Duodenal mucosa (tissue), 2 donors: ENCODE results near the gene WDFY4.

Experiments used
- H3K27ac ChIP-seq: one replicate; pipeline ENCODE4 v1.7.0; 2013; ENCODE audit warnings: low read depth, low read length
- H3K27me3 ChIP-seq, 2 donors: one replicate each; pipeline ENCODE4 v1.7.0; 2013; ENCODE audit warnings: low read length in 2 of 2, control low read depth in 1 of 2; ENCODE audit not compliant: insufficient read depth in 2 of 2, control insufficient read depth in 1 of 2
- H3K36me3 ChIP-seq, 2 donors: one replicate each; pipeline ENCODE4 v1.7.0; 2013; ENCODE audit warnings: low read length in 2 of 2, control low read depth in 1 of 2; ENCODE audit not compliant: insufficient read depth in 2 of 2, control insufficient read depth in 1 of 2
- H3K4me1 ChIP-seq, 2 donors: one replicate each; pipeline ENCODE4 v1.7.0; 2013; ENCODE audit warnings: low read length in 2 of 2, control low read depth in 1 of 2; ENCODE audit not compliant: insufficient read depth in 2 of 2, control insufficient read depth in 1 of 2
- H3K4me3 ChIP-seq, 2 donors: one replicate each; pipeline ENCODE4 v1.7.0; 2013; ENCODE audit warnings: low read length in 2 of 2, low read depth in 1 of 2
- H3K9ac ChIP-seq, 2 donors: one replicate each; pipeline ENCODE4 v1.7.0; 2013; ENCODE audit warnings: low read length in 2 of 2, low read depth in 1 of 2
- H3K9me3 ChIP-seq, 2 donors: one replicate each; pipeline ENCODE4 v1.7.0; 2013; ENCODE audit warnings: low read length in 2 of 2, control low read depth in 1 of 2; ENCODE audit not compliant: control insufficient read depth in 1 of 2

The WDFY4 gene

DNA sequence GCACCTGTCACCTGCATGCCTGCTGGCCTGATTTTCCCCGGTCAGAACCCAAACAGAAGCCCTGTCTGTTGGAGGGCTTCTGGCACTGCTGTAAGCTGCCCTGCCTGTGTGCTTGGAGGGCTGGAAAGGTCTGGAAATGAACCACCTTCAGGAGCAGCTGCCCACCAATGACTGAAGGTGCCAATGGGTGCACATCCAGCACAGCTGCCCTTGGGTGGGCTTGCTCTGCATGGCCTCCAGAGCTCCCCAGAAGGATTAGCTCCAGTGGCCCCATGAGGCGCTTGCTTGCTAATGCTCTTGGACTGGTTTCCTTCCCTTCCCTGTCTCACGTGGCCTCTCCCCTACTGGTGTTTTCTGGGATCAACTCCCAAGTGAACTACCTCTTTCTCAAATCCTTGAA lies 43.2 kb downstream of the WDFY4 start:
- no peaks in the 10 kb centered on the region for H3K27me3 ChIP-seq
- no peaks in the 10 kb centered on the region for H3K36me3 ChIP-seq
- H3K9ac ChIP-seq = no peak overlapping the region
- no peaks in the 10 kb centered on the region for H3K4me1 ChIP-seq
- no peak overlapping the region for H3K4me3 ChIP-seq
- H3K27ac ChIP-seq = no peak overlapping the region
- no peaks in the 10 kb centered on the region for H3K9me3 ChIP-seq

GRCh38 chr10:48729222-48729621 lies 44.5 kb downstream of the WDFY4 start:
- no peaks in the 10 kb centered on the region for H3K36me3 ChIP-seq
- no peak overlapping the region for H3K9ac ChIP-seq
- H3K4me1 ChIP-seq = no peaks in the 10 kb centered on the region
- no peaks in the 10 kb centered on the region for H3K27me3 ChIP-seq
- H3K9me3 ChIP-seq = no peaks in the 10 kb centered on the region
- H3K27ac ChIP-seq = no peak overlapping the region
- no peak overlapping the region for H3K4me3 ChIP-seq

- H3K9me3 ChIP-seq = no peaks in the 10 kb centered on the region
- no peaks in the 10 kb centered on the region for H3K4me1 ChIP-seq
- no peak overlapping the region for H3K4me3 ChIP-seq
- H3K27ac ChIP-seq = no peak overlapping the region
- no peak overlapping the region for H3K9ac ChIP-seq
- H3K27me3 ChIP-seq = no peaks in the 10 kb centered on the region
- H3K36me3 ChIP-seq = no peaks in the 10 kb centered on the region
Observed at GRCh38 chr10:48729941-48730457, 45.3 kb downstream of the WDFY4 start.

GRCh38 chr10:48731141-48731540 lies 46.5 kb downstream of the WDFY4 start:
- Histone ChIP-seq H3K9me3 (no peaks in the 10 kb centered on the region), H3K36me3 (peaks cover 0 to 2% of the 10 kb centered on the region in 2 donors), H3K27me3 (no peaks in the 10 kb centered on the region), H3K9ac (no peak overlapping the region), H3K4me3 (no peak overlapping the region), H3K4me1 (no peaks in the 10 kb centered on the region), H3K27ac (no peak overlapping the region)

DNA sequence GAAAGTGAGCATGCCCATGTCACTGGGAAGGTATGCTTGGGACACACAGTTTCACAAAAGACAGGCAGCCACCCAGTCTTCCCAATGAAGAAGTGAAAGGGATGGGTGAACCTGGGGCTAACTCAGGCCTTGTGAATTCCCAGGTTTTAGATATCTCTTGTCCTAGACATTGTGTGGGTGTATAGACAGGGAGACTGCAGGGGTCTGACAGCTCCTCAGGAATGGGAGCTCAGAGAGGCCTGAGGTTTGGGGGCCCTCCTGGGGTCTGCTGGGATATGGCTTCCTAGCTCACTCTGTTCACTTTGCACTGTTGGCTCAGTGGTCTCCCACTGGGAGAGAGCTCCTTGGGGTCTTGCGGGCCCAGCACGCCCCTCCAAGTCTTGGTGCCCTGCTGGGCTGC lies 47.0 kb downstream of the WDFY4 start:
- no peak overlapping the region for H3K27ac ChIP-seq
- H3K4me1 ChIP-seq = no peaks in the 10 kb centered on the region
- H3K4me3 ChIP-seq = no peak overlapping the region
- no peak overlapping the region for H3K9ac ChIP-seq
- H3K9me3 ChIP-seq = no peaks in the 10 kb centered on the region
- H3K27me3 ChIP-seq = no peaks in the 10 kb centered on the region
- H3K36me3 ChIP-seq = peaks cover 0 to 5% of the 10 kb centered on the region in 2 donors

- Histone ChIP-seq H3K9me3 (no peaks in the 10 kb centered on the region), H3K4me3 (no peak overlapping the region), H3K4me1 (no peaks in the 10 kb centered on the region), H3K9ac (no peak overlapping the region), H3K27ac (no peak overlapping the region), H3K27me3 (no peaks in the 10 kb centered on the region), H3K36me3 (peaks cover 0 to 5% of the 10 kb centered on the region in 2 donors)
Observed at GRCh38 chr10:48733329-48733728, 48.7 kb downstream of the WDFY4 start.

DNA sequence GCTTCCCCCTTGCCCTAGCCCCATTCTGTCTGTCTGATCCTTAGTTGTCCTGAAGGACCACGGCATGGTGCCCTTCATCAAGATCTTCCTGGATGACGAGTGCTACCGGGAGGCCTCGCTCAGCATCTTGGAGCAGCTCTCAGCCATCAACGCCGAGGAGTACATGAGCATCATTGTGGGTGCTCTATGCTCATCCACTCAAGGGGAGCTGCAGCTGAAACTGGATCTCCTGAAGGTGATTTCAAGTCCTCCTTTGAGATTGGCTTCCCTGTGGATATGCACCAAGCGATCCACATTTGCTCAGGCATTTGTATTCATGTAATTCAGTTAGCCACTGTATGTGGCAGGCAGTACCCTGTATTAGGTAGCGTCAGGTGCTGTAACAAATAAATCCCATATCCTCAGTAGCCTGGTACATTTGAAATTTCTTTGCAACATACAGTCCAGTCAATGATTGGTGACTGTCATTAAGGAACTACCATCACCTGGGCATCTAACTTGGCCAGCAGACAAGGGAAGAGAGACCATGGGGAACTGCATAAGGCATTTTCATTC lies 51.2 kb downstream of the WDFY4 start:
- Histone ChIP-seq H3K4me3 (no peak overlapping the region), H3K9ac (no peak overlapping the region), H3K4me1 (no peaks in the 10 kb centered on the region), H3K36me3 (peaks cover 0 to 5% of the 10 kb centered on the region in 2 donors), H3K27me3 (no peaks in the 10 kb centered on the region), H3K27ac (no peak overlapping the region), H3K9me3 (no peaks in the 10 kb centered on the region)

- no peak overlapping the region for H3K9ac ChIP-seq
- no peaks in the 10 kb centered on the region for H3K27me3 ChIP-seq
- H3K9me3 ChIP-seq = no peaks in the 10 kb centered on the region
- peaks cover 0 to 5% of the 10 kb centered on the region in 2 donors for H3K36me3 ChIP-seq
- no peaks in the 10 kb centered on the region for H3K4me1 ChIP-seq
- no peak overlapping the region for H3K27ac ChIP-seq
- H3K4me3 ChIP-seq = no peak overlapping the region
Observed at GRCh38 chr10:48736596-48736995, 51.9 kb downstream of the WDFY4 start.

DNA sequence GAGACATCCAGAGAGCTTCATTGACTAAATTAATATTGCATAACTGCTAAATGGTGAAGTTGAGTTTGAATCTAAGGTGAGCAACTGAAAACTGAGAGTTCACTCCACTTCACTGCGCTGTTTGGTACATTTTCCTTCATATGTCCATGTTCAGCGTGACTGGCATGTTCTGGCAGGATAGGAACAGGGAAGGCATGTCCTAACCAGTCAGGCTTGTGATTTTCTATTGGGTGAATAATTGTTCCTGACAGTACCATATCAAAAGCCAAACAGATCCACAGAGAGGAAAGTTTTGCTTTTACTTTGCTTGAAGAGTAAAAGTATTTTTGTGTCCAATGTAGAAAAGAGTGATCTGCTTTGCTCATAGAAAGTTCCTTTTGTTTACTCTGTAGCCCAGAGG lies 53.2 kb downstream of the WDFY4 start:
- no peaks in the 10 kb centered on the region for H3K4me1 ChIP-seq
- H3K36me3 ChIP-seq = peaks cover 0 to 5% of the 10 kb centered on the region in 2 donors
- no peak overlapping the region for H3K9ac ChIP-seq
- no peak overlapping the region for H3K4me3 ChIP-seq
- H3K27ac ChIP-seq = no peak overlapping the region
- no peaks in the 10 kb centered on the region for H3K27me3 ChIP-seq
- no peaks in the 10 kb centered on the region for H3K9me3 ChIP-seq

DNA sequence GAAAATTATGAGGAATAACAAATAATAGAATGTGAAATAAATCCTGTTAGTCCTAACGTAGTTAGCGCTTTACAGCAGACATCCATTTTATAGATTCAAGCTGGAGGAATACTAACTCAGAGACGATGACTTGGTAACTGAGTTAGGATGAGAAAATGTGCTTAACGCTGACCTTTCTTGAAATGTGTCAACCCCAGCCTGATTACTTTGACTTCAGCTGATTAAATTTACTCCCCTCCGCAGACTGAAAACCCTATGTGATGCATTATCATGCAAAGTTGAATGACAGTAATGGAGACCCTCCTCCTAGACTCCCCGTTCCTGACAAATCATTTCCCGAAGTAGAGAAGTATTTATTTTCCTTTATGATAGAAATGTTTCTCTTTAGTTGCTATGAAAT lies 54.5 kb downstream of the WDFY4 start:
- H3K9ac ChIP-seq = no peak overlapping the region
- peaks cover 0 to 5% of the 10 kb centered on the region in 2 donors for H3K36me3 ChIP-seq
- no peaks in the 10 kb centered on the region for H3K27me3 ChIP-seq
- no peaks in the 10 kb centered on the region for H3K9me3 ChIP-seq
- no peaks in the 10 kb centered on the region for H3K4me1 ChIP-seq
- H3K4me3 ChIP-seq = no peak overlapping the region
- no peak overlapping the region for H3K27ac ChIP-seq
